ACHN (cell line): ENCODE data around the gene FGD3.

Source experiments
- DNase-seq: peaks from one replicate; pipeline ENCODE4 v3.0.0-alpha.2; 2015
- in situ Hi-C: cut with HindIII; loops from 2 replicates; pipeline ENCODE4 v1.10.0; 2017; ENCODE audit warnings: low sequenced_read_pairs, low pct_ligation_motif_present, low pct_unique_long_range_greater_than_20kb

FGD3 gene

DNA sequence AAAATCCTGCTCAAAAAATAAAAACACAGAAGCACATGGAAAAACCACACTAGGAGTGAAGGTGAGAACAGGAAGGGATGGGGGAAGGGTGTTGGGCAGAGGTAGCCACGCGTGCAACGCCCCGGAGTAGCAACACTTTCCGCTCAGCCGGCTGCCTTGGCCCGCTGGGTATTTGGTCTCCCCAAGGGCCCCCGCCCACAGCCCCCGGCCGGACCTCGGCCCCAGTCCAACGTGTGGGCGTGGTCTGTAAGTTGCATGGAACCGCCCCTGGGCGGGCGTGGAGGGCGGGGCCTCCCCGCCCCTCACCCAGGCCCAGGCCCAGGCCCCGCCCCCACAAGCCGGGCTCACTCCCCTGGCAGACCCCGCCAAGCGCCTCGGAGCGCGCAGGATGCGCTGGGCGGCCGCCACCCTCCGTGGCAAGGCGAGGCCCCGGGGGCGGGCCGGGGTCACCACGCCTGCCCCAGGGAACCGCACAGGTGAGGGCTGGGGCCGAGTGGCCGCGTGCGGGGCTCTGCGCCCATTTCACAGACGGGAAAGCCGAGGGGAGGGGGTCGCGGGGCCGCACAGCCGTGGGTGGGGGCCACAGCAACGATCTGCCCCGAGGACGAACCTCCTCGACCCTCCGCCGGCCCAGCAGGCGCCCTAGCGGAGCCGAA lies 111.2 kb downstream of the FGD3 start, which contains the start of gene SUSD3:
Gene SUSD3, plus strand, starts transcription at position 347 of the 656 bp plus-strand sequence. Its CDS starts 42 bp downstream, at position 389.
- in situ Hi-C loops, result no loop called here
- DNase-seq, result no peak

DNA sequence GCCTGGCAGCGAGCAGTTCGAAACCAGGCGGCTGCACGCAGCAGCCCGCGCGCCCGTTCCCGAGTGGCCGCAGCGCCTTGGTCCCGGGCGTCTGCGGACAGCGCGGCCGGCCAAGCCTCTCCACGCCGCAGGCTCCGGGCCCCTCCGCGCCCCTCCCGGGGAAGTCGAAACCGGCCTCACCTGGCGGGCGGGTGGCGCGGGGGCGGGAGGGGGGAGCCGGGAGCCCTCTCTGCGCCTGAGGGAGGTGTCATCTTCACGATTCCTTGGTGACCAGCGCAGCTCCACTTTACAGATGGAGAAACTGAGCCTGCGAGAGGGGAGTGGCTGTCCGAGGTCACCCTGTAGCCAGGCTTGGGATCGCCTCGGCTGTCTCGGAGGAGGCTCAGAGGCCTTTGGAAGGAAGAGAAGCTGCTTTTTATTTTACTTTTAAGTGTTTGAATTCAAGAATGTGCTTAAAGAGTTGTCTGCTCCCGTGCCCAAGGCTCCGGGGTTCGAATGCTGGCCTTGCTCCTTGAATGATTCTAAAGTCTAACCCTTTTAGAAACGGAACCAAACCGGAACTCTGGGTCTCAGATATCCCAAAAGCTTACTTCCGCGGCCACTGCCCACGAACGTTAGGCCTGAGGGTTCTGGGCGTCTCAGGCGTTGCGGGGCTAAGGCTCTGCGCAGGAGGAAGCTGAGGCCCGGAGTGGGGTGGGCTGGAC lies 111.8 kb downstream of the FGD3 start:
- DNase-seq, result no peak
- in situ Hi-C loops, result no loop called here

DNA sequence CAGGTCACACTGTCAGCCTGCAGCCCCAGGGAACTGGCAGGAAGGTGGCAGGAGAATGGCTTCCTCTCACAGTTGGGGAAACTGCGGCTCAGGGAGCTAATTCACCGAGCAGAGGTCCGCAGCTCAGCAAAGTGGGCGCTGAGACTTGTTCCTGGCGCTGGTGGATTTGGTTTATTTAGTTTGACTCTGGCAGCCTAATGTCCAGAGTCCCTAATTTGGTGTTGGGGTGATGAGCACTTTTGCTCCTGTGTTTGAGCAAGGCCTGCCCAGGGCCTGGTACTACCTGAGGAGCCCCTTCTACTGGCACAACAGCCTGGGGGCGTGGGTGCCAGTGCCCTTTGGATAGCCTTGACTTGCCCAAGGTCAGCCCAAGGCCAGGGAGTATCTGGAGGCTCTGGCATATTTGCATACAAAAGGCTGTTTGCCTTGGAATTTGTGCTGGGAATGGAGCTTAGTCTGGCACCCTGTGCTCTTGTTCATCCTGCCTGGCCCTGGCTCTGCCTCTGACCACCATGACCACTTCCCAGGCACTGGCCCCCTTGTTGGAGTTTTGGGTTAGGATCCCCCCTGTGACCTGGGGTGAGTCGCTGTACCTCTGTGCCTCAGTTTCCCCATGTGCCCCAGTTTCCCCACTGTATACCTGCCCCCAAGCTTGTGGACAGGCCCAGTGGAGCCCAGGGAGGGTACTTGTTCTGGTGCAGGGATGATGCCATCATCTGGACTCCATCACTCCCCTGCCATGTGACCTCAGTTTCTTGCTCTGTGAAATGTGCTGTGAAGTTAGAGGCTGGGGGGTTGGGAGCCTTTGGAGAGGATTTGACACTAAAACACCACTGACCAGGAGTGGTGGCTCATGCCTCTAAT lies 112.6 kb downstream of the FGD3 start:
- DNase-seq, result no peak
- in situ Hi-C loops, result no loop called here

DNA sequence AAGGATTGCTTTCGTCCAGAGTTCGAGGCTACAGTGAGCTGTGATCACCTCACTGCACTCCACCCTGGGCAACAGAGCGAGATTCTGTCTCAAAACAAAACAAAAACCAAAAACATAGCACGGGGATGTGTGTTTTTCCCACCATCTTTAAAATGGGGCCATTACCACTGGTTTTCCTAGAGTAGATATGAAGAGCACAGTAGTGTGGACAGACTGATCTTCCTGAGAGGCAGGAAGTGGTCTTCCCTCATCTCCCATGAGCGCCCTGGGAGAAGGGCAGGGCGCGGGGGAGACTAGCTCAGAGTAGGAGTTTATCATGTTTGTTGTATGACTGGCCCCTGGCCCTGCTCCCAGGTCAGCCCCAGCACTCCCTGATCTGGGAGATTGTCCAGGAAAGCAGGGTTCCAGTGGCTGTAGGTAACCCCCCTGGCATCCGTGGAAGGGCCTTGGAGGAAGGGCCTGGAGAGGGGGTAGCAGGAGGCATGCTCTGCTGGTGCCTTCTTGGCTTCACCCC lies 113.5 kb downstream of the FGD3 start:
- DNase-seq, result no peak
- in situ Hi-C loops, result no loop called here

DNA sequence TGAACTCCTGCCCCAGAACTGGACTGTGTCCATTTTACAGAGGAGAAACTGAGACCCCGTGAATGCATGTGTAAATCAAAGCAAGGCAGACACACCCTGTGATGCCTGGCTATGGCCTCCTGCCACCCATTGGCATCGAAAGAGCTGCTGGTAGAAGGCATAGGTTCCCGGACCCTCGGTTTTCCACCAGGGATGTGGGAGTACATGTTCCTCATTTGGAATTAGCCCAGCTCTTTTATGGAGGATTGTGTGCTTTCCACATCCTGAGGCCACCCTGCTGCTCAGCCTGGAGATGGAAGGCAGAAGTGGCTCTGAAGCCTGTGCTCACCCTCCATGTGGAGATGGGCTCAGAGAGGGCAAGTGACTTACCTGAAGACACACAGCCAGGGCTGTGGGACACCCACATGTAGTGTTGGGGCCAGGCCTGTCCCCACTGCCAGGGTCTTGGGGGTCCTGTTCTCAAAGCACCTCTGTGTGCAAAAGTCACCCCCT lies 114.0 kb downstream of the FGD3 start:
- in situ Hi-C loops, result no loop called here
- DNase-seq, result no peak

DNA sequence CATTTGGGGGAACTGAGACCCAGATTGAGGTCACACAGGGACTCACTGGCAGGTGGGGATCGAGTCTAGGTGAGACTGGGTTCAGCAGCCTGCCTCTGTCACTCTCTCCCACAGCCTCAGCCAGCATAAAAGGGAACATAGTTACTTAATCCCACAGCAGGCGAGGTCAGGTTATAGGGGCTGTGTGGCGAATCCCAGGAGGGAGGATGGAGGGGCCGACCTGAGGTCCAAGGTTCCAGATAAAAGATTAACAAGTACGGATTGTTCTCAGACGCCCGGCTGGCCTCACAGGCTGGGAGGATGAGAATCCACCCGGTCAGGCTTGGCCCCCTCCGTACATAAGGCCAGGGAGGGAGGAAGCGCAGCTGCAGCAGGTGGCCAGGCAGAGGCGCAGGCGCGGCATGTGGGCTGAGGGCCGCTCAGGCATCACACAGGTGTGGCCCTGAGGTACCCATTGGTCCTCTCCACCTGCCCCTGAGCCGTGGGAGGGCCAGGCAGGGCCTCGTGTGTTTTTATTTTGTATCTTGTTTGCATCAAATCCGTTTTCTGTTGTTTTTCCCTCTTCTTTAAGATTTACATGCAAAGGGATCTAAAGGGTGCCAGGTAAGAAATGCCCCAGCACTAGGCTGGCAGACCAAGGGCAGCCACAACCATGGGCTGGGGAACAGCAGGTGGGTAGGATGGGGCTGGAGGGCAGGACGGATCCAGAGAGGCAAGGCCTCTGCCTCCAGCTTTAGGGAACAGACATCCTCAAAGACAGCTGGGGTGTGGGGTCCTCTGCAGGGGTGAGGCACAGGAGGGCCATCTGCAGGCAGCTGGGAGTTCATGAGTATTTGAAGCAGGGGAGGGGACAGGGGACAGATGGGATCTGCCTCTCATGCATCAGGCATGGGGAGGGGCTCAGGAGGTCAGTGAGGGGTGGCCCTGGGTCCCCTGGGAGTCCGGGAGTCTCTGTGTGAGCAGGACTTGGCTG lies 114.8 kb downstream of the FGD3 start:
- in situ Hi-C loops, result no loop called here

DNA sequence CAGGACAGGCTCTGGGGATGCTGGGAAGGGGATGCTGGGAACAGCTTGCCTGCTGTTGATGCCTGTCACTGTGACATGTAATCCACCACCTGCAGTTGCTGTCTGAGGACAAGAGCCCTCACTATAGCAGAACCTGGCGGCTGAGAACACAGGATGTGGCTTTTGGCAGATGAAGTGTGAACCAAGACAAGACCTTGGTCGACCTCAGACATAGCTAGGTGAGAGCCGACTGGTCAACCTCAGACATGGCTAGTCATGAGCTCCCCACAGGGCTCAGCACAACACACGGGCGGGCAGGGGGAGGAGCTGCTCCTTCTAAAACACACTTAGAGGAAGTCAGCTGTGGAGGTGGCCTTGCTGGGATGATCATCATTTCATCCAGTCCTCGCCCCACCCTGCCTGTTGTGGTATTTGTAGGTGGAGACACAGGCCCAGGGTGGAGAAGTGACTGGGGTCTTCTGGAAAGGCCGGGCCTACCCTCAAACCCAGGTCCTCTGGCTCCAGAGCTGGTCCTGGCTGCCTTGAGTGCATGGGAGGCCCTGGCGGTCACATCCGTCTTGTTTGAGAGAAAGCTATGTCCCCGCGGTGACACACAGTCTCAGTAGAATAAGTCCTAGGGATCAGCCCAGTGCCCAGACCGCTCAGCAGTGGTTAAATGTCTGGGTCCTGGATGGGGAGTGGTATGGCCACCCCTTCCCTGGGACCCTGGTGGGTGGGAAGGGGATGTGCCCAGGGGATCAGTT lies 117.2 kb downstream of the FGD3 start:
- no peak for DNase-seq
- in situ Hi-C loops, result no loop called here

More for the DNA sequence above, 114.8 kb downstream of the FGD3 start:
- no peak for DNase-seq

DNA sequence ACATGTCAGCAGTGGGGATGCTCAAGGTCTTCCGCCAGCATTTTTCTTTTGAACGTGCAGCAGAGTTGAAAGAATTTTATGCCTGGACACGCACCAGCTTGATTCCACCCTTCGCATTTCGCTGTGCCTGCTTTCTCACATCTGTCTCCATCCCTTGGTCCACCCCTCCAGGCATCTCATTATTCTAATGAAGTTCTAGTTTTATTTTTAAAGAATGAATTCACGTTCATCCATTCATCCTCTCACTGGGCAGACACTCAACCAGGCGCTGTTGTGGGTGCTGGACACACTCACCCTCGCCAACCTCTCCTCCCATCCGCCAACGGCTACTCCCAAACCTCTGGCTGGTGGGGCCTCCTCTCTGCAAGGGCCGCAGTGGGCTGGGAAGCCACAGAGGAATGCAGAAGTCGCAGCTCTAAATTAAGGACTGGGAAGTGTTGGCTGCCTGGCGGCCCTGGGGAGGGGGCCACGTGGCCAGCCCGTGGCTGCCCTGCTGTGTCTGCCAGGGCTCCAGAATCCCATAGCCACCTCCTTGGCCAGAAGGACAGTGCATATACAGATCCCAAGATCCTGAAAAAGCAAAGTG lies 117.9 kb downstream of the FGD3 start:
- in situ Hi-C loops, result no loop called here
- DNase-seq, result no peak

DNA sequence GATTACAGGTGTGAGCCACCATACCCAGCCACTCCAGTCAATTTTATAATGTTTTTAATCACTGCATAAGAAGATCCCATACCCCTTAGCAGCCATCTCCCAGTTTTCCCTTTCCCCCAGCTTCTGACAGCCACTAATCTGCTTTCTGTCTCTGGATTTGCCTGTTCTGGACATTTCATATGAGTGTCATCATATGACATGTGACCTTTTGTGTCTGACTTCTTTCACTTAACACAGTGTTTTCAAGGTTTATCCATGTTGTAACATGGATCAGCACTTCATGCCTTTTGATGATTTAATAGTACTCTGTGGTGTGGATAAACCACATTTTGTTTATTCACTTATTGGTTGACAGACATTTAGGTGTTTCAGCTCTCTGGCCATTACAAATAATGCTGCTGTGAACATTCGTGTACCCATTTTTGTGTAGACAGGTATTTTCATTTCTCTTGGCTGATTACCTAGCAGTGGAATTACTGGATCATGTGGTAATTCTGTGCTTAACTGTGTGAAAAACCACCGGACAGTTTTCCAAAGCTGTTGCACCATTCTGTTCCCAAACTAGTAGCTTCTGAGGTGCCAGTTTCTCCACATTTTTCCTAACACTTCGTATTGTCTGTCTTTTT lies 119.8 kb downstream of the FGD3 start:
- no peak for DNase-seq
- in situ Hi-C loops, result no loop called here

DNA sequence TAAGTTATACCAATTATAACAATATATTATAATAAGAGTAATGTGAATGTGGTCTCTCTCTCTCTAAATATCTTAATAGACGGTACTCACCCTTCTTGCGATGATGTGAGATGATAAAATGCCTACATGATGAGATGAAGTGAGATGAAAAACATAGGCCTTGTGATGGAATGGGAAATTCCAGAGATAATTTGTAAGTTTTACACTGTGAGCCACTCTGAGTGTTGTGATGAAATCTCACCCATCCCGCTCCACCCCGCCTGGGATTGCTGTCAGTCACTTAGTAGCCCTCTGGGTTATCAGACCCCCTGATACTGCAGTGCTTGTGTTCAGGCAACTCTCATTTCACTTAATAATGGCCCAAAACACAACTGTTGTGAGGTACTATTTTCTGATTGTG lies 121.6 kb downstream of the FGD3 start:
- in situ Hi-C loops, result no loop called here
- no peak for DNase-seq

DNA sequence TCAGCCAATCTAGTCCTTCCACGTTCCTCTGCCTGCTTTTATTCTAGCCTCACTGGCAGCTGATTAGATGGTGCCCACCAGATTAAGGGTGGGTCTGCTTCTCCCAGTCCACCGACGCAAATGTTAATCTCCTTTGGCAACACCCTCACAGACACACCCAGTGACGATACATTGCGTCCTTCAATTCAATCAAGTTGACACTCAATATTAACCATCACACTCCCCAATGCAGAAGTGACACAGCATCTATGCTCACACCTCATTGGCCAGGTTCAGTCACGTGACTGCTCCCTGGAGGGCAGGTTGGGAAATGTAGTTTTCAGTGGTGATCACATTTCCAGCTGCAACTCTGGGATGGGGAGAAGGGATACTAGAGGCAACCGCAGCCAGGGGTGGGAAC lies 124.1 kb downstream of the FGD3 start:
- in situ Hi-C loops, result no loop called here
- DNase-seq, result no peak

DNA sequence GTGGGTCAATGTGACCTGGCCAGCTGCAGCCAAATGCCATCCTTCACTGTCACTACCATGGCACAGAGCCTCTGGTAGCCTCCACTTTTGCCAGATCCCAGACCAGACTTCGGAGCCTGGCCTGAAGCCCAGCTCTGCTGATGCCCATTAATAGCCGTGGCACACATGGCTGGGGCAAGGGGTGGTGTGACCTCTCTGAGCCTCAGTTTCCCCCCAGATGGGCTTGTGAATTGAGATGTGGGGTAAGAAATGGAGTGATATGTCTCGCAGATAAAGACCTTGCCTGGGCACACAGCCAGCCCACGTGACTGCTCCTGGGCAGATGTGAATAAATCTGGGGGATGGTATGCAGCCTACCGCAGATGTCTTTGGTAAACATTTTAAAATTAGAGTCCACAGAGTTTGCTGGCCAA lies 125.1 kb downstream of the FGD3 start:
- in situ Hi-C loops, result no loop called here
- DNase-seq, result no peak

DNA sequence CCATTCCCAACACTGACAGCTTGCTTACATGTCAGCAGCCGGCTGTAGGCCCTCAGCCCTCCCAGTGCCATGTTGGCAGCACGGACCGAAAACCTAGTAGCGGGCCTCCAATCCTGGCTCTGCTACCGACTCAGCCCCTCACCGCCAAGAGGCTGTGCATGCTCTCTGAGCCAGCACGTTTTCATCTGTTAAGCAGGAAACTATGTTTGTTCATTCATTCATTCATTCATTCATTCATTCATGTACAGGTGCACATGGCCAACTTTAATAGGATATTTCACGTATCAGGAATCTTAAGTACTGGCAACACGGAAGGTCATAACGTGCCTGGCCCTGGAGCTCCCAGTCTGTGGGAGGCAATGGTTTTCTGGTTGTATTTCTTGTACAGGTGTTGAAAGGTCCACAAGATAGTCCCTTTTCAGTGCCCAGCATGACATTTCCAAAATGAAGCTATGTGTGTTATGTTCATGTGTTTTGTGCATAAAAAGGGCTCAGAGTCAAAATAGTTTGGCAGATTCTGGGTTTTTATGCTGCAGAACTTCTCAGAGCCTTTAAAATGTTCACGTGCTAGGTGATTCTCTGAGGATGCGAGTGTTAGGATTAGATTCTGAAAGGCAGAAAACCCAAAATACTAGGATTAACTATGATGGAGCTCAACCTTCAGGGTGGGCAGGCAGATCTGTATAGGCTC lies 128.9 kb downstream of the FGD3 start:
- DNase-seq, result no peak
- in situ Hi-C loops, result no loop called here

DNA sequence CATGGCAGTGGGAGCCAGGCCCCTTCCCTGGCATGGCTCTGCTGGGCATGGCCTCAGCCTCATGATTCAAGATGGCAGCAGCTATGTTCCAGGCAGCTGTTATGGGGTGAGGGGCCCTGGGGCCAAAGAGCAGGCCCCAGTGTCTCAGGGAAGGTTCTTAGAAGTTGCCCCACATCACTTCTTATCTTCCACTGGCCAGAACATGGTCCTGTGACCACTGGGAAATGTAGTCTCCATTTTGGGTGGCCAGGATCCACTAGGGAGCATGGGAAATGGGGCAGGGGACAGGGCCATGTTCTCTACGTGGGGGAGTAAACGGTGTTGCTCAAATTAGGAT lies 129.4 kb downstream of the FGD3 start:
- in situ Hi-C loops, result no loop called here
- DNase-seq, result no peak

DNA sequence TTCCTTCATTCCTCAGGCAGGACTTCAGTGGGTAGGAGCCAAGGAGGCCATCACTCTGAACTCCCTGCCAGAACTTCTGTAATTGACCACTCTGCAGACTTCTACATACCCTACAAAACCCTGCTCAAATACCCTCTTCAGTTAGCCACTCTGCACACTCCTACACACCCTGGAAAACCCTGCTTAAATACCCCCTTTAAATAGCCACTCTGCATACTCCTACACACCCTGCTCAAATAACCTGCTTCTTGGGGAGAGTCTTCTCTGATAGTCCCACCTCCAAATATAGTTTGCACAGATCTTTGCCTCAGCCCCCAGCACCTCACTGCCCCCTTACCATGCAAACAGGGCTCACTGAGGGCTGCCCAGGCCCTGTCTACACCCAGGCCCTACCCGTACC lies 130.0 kb downstream of the FGD3 start:
- no peak for DNase-seq
- in situ Hi-C loops, result no loop called here

DNA sequence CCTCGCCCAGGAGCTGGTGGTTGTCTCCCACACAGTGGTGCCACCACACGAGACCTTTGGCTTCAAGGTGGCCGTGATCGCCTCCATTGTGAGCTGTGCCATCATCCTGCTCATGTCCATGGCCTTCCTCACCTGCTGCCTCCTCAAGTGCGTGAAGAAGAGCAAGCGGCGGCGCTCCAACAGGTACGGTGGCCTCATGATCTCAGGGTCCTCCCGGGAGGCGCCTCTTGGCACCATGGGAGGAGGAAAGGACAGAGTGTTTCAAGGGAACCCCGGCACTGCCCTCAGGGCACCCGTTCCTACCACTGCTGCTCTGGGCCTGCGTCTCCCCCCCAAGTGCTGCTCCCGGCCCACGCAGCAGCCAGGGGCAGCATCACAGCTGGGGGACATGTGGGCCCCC lies 130.5 kb downstream of the FGD3 start:
- in situ Hi-C loops, result no loop called here
- no peak for DNase-seq
